Measurements from ENCODE around the gene NASP. TPM values are rescaled to one million over a fixed set of nuclear protein-coding genes. Genes with fewer than 3 reads are reported as not detected.

Gene NASP
- total and polyA plus RNA-seq, 7 donors, result 64.8 to 159 (median 78.4) TPM

DNA sequence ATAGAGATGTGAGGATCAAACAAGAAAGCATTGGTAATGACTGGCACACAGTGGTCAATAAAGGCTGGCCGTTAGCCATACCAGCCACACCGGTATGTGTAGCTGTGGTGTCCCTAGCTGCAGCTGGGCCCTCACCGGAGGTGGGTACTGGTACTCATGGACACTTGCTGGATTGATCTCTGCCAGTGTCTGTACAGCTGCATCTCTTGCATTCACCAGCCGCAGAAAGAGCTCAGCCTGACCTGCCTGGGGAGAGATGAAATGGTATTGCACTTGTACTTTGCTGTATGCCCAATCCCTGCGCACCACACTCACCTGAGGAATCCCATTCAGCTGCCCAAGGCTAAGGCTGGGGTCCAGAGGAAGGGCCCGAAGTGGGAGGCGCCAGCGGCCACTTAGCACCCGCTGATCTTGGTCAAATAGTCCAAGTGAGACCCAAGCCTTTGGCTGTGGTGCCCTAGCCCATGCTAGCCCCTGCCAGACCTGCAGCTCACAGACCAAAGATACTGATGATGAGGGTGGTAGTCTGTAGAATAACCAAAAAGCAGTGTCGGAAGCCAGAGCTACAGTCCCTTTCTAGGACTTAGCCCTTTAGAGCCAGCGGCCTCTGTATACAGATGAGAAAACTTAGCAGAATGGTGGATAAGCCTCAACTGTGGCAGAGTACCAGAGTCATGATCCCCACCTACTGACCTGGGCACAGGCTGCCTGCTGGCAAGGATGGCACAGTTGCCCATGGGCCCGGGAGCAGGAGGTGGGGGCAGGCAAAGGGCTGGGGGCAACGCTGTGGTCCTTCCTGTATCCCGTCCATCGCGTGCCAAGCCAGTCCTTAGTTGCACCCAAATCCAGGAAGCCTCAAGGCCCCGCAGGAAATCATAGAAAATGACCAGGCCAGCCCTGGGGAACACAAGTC lies 37.0 kb downstream of the NASP start:
- Histone ChIP-seq H3K4me1 (peaks cover 0 to 20% (median 13%) of the 10 kb centered on the region in 4 donors), H3K9me3 (no peaks in the 10 kb centered on the region), H3K4me3 (no peak overlapping the region), H3K27me3 (no peaks in the 10 kb centered on the region), H3K36me3 (peaks cover 13 to 33% (median 28%) of the 10 kb centered on the region in 4 donors), H3K27ac (peak overlapping the region in 3 of 4 donors; percentile 21 to 52 (median 31))
- intact Hi-C loops (cut with DNase I), result no loop called here
- 86 to 88% methylated on average over 17 of the region's 17 CpGs for WGBS, 2 donors
- TF ChIP-seq, protein P1, sequence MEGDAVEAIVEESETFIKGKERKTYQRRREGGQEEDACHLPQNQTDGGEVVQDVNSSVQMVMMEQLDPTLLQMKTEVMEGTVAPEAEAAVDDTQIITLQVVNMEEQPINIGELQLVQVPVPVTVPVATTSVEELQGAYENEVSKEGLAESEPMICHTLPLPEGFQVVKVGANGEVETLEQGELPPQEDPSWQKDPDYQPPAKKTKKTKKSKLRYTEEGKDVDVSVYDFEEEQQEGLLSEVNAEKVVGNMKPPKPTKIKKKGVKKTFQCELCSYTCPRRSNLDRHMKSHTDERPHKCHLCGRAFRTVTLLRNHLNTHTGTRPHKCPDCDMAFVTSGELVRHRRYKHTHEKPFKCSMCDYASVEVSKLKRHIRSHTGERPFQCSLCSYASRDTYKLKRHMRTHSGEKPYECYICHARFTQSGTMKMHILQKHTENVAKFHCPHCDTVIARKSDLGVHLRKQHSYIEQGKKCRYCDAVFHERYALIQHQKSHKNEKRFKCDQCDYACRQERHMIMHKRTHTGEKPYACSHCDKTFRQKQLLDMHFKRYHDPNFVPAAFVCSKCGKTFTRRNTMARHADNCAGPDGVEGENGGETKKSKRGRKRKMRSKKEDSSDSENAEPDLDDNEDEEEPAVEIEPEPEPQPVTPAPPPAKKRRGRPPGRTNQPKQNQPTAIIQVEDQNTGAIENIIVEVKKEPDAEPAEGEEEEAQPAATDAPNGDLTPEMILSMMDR (IDR thresholded peaks at IDR 0.05), result no peak
- TF ChIP-seq EP300 (IDR thresholded peaks at IDR 0.05) (no peak), POLR2A (IDR thresholded peaks at IDR 0.05) (no peak), POLR2AphosphoS5 (IDR thresholded peaks at IDR 0.05) (no peak)
- DNase-seq, result no peak

DNA sequence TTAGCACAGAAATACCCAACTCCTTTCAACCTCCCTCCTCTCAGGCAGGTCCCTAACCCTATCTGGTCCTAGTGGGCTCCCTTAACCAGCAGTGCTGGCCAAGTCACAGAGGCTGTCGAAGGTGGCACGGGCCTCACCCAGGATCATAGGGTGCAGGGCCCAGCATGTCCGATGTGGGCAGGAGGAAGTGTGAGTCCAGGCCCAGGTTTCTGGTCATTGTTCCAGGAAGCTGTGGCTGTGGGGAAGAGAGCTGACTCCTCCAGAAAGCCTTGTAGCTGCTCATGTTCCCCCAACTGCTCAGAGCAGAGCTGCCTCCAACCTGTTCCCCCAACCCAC lies 37.6 kb downstream of the NASP start:
- Histone ChIP-seq H3K4me3 (no peak overlapping the region), H3K9me3 (no peaks in the 10 kb centered on the region), H3K27ac (peak overlapping the region in 2 of 4 donors; percentile 31 to 52), H3K27me3 (no peaks in the 10 kb centered on the region), H3K4me1 (peaks cover 0 to 20% (median 13%) of the 10 kb centered on the region in 4 donors), H3K36me3 (peaks cover 7 to 33% (median 23%) of the 10 kb centered on the region in 4 donors)
- intact Hi-C loops (cut with DNase I), result no loop called here
- no peak for DNase-seq
- WGBS, 2 donors, result 33 to 63% methylated on average over 3 of the region's 3 CpGs
- TF ChIP-seq EP300 (IDR thresholded peaks at IDR 0.05) (no peak), POLR2A (IDR thresholded peaks at IDR 0.05) (no peak), POLR2AphosphoS5 (IDR thresholded peaks at IDR 0.05) (no peak)
- TF ChIP-seq, protein P1 (IDR thresholded peaks at IDR 0.05), result no peak

DNA sequence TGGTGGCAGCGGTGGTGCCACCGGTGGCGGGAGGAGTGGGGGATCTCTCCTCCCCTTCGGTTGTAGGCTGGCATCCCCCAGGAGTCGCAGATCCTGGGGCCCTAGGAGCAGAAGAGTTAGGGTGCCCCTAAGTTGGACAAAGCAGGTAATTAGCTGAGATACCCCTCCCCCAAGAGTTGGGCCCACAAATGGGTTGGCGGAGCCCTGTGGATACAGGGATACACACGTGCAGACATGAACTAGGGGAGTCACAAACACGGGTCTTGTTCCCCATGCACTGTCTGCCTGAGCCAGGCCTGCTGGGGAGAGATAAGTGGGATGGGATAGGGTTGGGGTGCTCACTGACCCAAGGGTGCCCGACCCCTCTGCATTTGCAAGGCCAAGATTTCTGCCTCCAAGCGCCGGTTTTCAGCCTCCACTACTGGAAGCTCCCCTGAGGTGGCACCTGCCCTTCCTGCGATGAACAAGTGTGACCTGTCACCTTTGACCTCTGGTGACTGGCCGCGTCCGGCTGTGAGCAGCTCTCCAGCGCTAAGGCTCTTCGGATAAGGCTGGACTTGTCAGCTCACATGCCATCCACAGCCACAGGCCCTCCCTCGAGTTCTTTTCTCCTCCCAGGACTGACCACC lies 38.2 kb downstream of the NASP start:
- DNase-seq, result no peak
- H3K4me1 ChIP-seq, result peaks cover 0 to 20% (median 13%) of the 10 kb centered on the region in 4 donors
- peaks cover 2 to 33% (median 21%) of the 10 kb centered on the region in 4 donors for H3K36me3 ChIP-seq
- peak overlapping the region; percentile 31 to 52 (median 42) for H3K27ac ChIP-seq
- H3K27me3 ChIP-seq, result no peaks in the 10 kb centered on the region
- 74 to 78% methylated on average over 18 of the region's 18 CpGs for WGBS, 2 donors
- TF ChIP-seq, protein P1 (IDR thresholded peaks at IDR 0.05), result no peak
- no peak for TF ChIP-seq POLR2A (IDR thresholded peaks at IDR 0.05)
- no peak for TF ChIP-seq POLR2AphosphoS5 (IDR thresholded peaks at IDR 0.05)
- no peak for TF ChIP-seq EP300 (IDR thresholded peaks at IDR 0.05)
- intact Hi-C loops (cut with DNase I), result no loop called here
- peak overlapping the region in 3 of 4 donors; percentile 27 to 43 (median 40) for H3K4me3 ChIP-seq
- H3K9me3 ChIP-seq, result no peaks in the 10 kb centered on the region

DNA sequence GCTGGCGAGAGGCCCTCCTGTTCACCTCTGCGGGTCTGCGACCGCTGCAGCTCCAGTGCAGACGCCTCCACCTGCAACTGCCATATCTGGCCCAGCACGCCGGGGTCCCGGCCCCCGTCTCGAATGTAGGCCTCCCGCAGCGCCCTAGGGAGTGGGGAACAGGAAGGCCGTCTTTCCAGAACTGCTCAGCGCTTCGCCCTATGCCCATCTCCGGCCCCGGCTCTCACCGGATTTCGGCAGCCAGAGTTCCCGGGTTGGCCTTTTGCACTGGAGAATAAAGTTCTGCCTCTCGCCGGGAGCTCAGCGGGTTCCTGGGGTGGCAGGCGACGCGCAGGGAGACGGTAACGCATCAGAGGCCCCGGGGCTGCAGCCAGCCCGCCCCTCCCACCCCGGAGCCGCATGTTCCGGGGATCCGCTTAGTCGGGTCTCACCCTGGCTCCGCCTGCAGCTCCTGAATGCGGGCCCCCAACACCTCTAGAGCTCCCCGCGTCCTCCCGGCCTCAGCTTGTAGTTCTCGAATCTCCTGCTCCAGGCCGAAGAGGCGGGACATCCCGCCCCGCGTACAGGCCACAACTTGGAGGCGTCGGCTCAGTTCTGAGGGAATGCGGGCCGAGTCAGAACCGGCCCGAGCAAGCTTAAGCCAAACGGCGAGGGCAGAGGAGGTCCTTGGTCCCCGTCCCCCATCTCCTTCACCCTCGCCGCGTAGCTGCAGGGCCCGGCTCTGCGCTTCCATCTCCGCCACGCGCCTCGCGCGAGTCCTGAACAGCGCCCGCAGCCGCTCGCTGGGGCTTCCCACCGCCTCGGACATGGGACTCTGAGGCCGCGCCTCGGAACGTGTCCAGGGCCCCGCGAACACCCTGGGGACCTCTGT lies 38.9 kb downstream of the NASP start:
- peak overlapping the region in 3 of 4 donors; percentile 27 to 43 (median 40) for H3K4me3 ChIP-seq
- intact Hi-C loops (cut with DNase I), result no loop called here
- no peaks in the 10 kb centered on the region for H3K27me3 ChIP-seq
- peaks cover 0 to 33% (median 20%) of the 10 kb centered on the region in 4 donors for H3K36me3 ChIP-seq
- no peak for DNase-seq
- peak overlapping the region; percentile 31 to 52 (median 42) for H3K27ac ChIP-seq
- TF ChIP-seq, protein P1 (IDR thresholded peaks at IDR 0.05), result no peak
- TF ChIP-seq POLR2AphosphoS5 (IDR thresholded peaks at IDR 0.05), result peak in 1 of 4 donors; percentile 21
- no peak for TF ChIP-seq POLR2A (IDR thresholded peaks at IDR 0.05)
- WGBS, 2 donors, result 80 to 86% methylated on average over 78 of the region's 78 CpGs
- H3K9me3 ChIP-seq, result no peaks in the 10 kb centered on the region
- peaks cover 0 to 20% (median 13%) of the 10 kb centered on the region in 4 donors for H3K4me1 ChIP-seq

Measured in sigmoid colon (tissue), 7 donors.